Mammary epithelial cell (primary cell): ENCODE data around the gene PTRHD1.

Experiments used
- CTCF ChIP-seq, 2 donors: IDR thresholded peaks in 1 of 2; conservative IDR thresholded peaks in 1 of 2; 2 replicates each; pipeline ENCODE4 v1.5.1; 2011 to 2012; ENCODE audit warnings: inconsistent platforms in 2 of 2, low read length in 2 of 2, mild to moderate bottlenecking in 2 of 2, control low read depth in 1 of 2, low read depth in 1 of 2; ENCODE audit not compliant: insufficient read depth in 1 of 2; ENCODE audit errors: extremely low read depth in 1 of 2
- EZH2 ChIP-seq: IDR thresholded peaks from 2 replicates; pipeline ENCODE4 v1.6.1; 2012; ENCODE audit warnings: low read length, inconsistent platforms, borderline replicate concordance

GRCh38 chr2:24787532-24787931, 5.7 kb downstream of the PTRHD1 start:
- TF ChIP-seq CTCF (conservative IDR thresholded peaks at IDR 0.05 in 1 of 2, IDR thresholded peaks at IDR 0.05 in 1 of 2; ENCODE audit: extremely low read depth in 1 of 2, insufficient read depth in 1 of 2, low read depth in 1 of 2, low read length in 2 of 2) (no peak), EZH2 (no peak)
